Hematopoietic multipotent progenitor cell (in vitro differentiated cells): ENCODE measurements around the gene IL1F10. TPM values are rescaled to one million over a fixed set of nuclear protein-coding genes. Genes with fewer than 3 reads are reported as not detected.

ENCODE experiments used
- DNase-seq, 3 donors: peaks; one replicate each; pipeline ENCODE4 v3.0.0-alpha.2; 2011 to 2015; ENCODE audit warnings: low read depth in 2 of 3, low spot score in 2 of 3
- small RNA-seq: library from RNA; depleted of rRNA; stranded (forward); fragments of <200 nt; gene quantifications from one replicate; pipeline ENCODE3, GENCODE V24; 2012
- total RNA-seq: library from RNA; depleted of rRNA; stranded (reverse); fragments of >200 nt; gene quantifications from one replicate; pipeline ENCODE4 v1.2.3, GENCODE V29; 2012

The IL1F10 gene
- total RNA-seq, 1 donor, result not detected

DNA sequence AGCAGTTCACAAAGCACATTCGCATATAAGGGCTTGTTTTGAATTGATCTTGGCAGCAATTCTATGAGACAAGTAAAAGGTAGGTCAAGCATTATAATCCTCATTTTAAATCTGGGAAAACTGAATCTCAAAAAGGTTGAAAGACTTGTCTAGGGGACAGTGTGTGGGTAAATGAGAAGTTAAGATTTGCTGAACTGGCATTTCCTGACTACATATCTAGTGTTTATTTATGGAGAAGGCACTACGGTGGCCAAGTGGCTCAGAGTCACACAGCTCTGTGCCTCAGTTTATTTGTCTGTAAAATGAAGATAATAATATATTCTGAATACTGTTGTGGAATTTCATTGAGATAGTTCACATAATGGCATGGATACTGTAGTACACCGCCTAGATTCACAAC, 43.4 kb downstream of the IL1F10 start:
- no peak for DNase-seq

- no peak for DNase-seq
Measured at GRCh38 chr2:113111823-113112287, 44.1 kb downstream of the IL1F10 start.

DNA sequence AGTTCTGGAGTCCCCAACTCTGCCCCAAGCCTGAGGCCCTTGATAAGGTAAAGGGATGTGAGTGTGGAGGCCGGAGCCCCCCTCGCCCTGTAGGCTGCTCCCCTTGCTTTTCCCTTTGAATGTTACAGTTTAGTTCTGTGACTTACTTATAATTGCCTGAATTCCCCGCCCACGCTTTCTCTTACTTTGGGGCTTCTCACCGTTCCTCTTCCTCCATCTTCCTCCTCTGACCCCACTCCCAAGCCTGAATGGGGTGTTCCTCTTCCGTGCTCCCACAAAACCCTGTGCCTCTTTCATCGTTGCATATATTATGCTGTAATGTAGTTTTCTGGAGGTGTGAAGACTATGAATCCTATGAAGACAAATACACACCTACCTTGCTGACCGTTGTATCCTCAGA, 44.7 kb downstream of the IL1F10 start:
- no peak for DNase-seq

GRCh38 chr2:113112871-113113270, 45.1 kb downstream of the IL1F10 start:
- no peak for DNase-seq

DNA sequence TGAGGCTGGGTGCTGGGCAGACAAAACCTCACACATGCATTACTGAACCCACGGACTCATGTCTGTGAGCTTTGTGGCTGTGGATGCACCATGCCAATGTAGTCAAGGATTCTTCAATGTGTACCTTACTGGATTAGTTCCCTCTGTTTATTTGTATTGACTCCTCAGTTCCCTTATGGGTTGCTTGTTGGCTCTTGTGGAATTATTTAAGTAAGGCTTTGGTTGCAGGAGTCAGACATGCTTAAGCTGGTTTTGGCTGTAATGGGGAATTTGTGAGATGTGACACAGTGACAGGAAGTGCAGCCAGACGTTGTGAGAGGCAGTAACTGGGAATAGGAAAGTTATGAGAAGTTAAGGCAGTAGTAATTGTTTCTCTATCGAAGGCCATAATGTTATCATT, 46.0 kb downstream of the IL1F10 start:
- no peak for DNase-seq

GRCh38 chr2:113114224-113114945, 46.6 kb downstream of the IL1F10 start:
- DNase-seq, result no peak

- no peak for DNase-seq
Measured at GRCh38 chr2:113114996-113115395, 47.2 kb downstream of the IL1F10 start.

DNA sequence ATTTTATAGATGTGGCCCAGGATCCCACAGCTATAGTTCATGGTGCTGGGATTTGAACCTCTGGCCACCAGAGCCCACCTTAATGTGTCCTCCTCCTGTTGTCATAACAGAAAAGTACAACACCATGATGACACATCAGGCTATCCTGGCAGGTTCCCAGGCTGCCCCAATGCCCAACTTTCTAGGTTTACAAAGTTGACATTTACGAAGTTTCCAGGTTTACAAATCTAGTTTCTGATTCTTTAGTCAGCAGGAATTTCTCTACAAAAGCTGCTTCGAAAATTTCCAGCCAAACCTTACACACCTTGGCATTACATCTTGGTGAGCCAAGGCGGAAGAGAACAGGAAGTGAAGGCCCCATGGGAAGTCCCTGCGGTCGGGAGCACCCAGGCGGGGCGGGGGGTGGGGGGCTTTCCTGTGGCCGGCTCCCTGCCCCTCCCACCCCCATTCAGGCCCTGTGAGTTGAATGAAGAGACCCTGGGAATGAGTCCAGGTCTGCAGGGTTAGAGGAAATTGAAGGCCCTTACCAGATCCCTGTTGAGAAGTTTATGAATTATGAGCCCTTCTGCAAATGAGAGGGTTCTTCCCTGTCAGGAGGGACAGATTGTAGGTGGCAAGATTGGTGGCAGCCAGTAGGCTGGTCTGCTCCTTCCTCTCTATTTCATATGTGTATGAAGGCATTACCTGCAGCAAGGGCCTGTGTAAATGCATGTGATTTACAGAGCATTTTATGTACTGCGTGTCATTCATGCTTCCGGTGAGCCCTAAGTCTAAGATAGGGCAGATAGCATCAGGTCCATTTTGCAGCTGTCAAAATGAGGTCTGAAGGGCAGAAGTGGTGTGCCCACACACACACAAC, 48.6 kb downstream of the IL1F10 start:
- peak in 2 of 3 donors; percentile 31 for DNase-seq

GRCh38 chr2:113117541-113118262, 49.9 kb downstream of the IL1F10 start:
- DNase-seq, result peak in 1 of 3 donors; percentile 25

DNA sequence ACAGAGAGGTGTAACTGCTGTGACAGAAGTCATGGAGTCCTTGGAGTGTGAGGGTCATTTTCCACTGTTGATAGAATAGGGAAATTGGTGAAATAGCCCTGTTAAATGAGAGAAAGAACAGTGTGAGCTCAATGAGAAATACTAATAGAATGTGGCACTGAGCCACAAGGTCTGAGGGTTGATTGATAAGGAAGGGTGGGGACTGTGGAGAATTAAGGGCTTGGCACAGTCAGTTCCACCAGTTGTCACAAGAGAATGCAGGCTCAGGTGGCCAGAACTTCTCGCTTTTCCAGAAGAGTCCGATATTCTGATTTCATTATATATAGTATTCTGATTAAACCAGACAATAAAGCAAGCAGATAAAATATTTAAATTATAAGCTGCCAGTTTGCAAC, 50.5 kb downstream of the IL1F10 start:
- DNase-seq, result no peak

- no peak for DNase-seq
Measured at GRCh38 chr2:113119111-113119510, 51.3 kb downstream of the IL1F10 start.

GRCh38 chr2:113120861-113121260, 53.1 kb downstream of the IL1F10 start:
- no peak for DNase-seq

DNA sequence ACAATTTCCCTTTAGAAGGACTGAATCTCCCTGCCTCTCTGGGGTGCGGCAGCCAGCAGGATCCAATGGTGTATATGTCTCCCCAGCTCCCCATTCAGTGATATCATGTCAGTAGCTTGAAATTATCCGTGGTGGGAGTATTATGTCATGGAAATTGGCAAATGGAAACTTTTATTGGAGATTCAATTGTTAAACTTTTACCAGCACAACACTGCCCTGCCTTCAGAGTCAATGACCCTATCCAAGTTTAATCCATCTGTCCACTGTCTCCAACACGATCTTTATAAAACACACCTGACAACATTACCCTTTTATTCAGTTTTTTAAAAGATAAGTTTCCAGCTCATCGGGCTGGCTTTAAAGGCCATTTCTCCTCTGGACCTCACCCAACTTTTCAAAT, 54.6 kb downstream of the IL1F10 start:
- DNase-seq, result no peak

DNA sequence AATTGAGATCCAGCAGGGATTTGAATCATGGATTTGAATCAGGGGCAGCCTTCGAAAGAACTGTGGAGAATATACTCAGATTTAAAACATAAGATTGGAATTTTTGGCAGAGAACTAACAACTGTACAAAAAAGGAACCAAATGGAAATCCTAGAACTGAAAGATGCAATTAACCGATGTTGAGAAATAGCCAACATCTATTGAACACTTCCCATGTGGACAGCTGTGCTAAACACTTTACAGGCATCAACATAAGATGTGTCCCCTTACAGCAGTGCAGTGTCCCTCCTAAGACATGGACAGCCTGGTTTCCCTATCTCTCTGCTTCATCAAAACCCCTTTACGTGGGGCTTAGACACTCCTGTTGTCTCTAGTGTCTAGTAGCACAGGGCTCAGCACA, 56.0 kb downstream of the IL1F10 start:
- no peak for DNase-seq

GRCh38 chr2:113124181-113124961, 56.6 kb downstream of the IL1F10 start:
- peak in 2 of 3 donors; percentile 84 to 93 for DNase-seq

Small RNA genes lying within 50 kb of the gene (small RNA-seq; reads per million reads assigned to genes)
- not detected for gene RNU6-1180P

Other genes with a start within 250 kb of the IL1F10 start
- 279 TPM for gene IL1B, start 231.2 kb upstream of the IL1F10 start, total RNA-seq
- not detected for gene IL37, start 156.8 kb upstream of the IL1F10 start, total RNA-seq
- gene IL36G, start 90.0 kb upstream of the IL1F10 start, total RNA-seq, result not detected
- gene IL36A, start 62.5 kb upstream of the IL1F10 start, total RNA-seq, result under 0.01 TPM
- not detected for gene IL36B, start 15.1 kb upstream of the IL1F10 start, total RNA-seq
- gene IL36RN, start 8.8 kb upstream of the IL1F10 start, total RNA-seq, result not detected
- gene IL1RN, start 59.6 kb downstream of the IL1F10 start, total RNA-seq, result 0.54 TPM
- gene PSD4, start 106.0 kb downstream of the IL1F10 start, total RNA-seq, result 68.7 TPM
- gene PAX8, start 211.0 kb downstream of the IL1F10 start, total RNA-seq, result 1.3 TPM